HG02938 (cell line): ENCODE measurements around the gene ARFRP1.
"Not testable (repeated sequence)": the region's sequence is repeated elsewhere in the genome, so short reads cannot be mapped to it uniquely, and the experiment has no call there.

Experiments
- ATAC-seq: cut with Tn5 transposase; IDR thresholded peaks from one replicate; pipeline ENCODE4 v1.9.1; 2021; ENCODE audit warnings: mild to moderate bottlenecking, moderate library complexity; ENCODE audit not compliant: unreplicated experiment

The ARFRP1 gene

DNA sequence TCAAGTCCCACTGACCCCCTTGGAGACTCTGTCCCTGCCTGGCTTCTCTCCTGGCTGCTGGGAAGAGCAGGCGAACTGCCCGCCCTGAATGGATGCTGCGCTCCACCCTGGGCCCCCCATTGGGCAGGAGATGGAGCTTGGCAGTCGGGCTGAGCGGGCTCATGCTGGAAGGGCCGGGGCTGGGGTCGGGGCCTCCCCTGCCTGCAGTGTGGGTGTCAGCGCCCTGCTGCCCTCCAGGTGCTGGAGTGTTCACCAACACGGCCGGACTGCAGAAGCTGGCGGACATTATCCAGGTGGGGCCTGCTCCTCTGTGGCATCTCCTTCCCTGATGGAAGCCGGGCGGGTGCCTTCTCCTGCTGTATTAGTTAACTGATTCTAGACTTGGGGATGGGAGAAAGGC lies 27.3 kb downstream of the ARFRP1 start:
- no peak for ATAC-seq

DNA sequence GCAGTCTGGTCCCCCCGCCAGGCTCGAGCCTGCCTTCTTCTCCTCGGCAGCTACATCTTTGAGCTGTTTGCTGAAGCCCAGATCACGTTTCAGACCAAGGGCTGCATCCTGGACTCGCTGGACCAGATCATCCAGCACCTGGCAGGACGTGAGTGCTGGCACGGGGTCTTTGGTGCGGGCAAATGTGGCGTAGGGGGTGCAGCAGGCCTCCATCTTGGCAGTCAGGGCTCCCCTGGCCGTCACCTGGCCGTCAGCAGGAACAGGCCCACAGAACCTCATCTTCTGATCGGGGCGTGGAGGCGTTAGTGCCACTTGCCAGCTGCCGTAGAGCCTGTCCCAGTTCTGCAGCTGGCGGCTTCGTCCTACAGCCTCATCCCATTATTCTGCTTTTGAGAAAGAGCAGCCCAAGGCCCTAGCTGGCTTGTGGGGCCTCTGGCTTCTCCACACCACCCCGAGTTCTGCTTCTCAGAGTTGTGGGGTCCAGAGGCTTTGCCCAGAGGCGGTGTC lies 27.9 kb downstream of the ARFRP1 start:
- no peak for ATAC-seq

DNA sequence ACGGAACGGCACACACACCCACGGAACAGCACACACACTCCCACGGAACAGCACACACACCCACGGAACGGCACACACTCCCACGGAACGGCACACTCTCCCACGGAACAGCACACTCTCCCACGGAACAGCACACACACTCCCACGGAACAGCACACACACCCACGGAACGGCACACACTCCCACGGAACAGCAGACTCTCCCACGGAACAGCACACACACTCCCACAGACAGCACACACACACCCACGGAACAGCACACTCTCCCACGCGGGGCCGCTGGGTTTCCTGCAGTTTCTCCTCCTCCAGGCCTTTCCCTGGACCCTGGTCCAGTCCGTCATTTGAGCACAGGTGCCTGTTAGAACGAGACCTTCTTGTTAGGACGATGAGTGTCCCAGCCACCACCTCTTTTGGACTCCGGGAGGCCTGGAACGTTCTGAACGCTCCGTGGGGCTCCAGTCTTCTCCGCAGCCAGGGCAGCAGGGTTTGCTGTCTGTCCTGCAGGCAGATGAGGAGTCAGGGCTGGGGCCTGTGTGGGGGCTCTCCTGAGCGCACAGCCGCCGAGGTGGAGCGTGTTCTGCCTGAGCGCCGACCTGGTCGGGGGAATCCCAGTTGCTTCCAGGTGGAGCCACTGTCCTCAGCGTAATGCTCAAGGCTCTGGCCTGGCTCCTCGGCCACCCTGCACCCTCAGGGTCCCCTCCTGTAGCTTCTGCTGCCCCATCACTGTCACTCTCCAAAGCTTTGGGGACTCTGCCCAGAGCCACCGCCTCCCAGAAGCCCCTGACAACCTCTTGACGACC lies 28.9 kb downstream of the ARFRP1 start:
- no peak for ATAC-seq

DNA sequence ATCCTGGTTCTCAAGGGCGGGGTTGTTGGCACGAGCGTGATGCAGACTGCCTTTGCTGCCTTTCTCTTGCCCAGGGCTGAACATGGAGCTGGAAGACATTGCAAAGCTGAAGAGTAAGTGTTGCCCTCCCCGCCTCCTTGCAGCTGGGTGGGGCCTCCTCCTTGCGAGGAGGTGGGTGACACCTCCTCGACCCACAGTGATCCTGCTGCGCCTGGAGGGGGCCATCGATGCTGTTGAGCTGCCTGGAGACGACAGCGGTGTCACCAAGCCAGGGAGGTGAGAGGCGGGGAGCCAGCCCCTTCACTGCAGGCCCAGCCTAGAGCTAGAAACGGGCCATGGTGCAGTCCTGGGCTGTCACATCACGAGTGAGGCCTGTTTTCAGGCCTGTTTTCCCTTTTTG lies 29.7 kb downstream of the ARFRP1 start:
- no peak for ATAC-seq

DNA sequence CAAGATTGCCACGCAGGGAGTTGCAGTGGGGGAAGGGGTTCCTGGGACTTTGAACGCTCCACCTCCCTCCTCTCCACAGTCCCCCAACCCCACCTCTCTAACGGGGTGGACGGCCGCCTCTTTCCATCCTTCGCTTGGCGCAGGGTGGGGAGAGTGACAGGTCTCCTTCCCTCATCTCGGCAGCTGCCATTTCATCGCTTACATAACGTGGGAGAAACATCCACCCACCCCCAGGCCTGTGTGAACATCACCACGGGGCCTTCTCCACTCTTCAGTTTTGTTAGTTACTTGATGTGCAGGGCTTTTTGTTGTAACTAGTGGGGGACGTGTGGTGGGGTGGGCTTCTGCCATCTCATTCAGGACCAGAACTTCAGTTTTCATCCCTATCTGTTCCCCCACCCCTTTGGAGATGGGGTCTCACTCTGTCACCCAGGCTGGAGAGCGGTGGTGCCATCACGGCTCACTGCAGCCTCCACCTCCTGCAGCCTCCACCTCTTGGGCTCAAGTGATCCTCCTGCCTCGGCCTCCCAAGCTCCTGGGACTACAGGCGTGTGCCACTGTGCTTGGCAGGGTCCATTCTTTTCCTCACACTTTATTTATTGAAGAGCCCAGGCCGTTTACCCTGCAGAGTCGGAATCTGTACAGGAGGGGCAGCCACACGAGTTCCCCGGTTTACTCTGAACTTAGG lies 32.0 kb downstream of the ARFRP1 start:
- no peak for ATAC-seq

DNA sequence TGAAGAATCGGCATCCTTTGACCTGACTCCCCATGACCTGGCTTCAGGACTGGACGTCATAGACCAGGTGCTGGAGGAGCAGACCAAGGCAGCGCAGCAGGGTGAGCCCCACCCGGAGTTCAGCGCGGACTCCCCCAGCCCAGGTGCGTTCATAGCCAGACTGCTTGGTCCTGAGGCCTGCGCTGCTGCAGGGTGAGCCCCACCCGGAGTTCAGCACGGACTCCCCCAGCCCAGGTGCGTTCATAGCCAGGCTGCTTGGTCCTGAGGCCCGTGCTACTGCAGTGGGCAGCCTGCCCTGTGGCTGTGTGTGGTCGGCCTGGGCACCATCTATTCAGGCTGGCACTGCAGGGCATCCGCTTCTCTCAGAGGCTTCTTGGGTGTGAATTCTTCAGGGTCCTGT lies 33.8 kb downstream of the ARFRP1 start:
- ATAC-seq, result no peak

DNA sequence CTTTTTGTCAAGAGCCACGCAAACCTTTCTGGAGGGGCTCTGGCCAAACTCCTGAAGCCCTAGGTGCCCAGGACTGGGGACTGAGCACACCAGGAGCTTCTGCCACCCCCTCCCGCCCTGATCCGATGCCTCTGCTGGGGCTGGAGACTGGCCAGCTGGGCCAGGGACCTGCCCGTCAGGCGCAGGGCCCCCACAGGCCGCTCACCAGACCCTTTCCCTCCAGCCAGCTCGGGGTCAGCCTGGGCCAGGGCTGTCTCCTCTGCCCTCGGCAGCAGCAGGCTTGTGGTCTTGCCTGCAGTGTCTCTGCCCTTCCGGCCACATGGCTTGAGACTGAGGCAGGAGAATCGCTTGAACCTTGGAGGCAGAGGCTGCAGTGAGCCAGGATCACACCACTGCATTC lies 35.1 kb downstream of the ARFRP1 start:
- no peak for ATAC-seq

DNA sequence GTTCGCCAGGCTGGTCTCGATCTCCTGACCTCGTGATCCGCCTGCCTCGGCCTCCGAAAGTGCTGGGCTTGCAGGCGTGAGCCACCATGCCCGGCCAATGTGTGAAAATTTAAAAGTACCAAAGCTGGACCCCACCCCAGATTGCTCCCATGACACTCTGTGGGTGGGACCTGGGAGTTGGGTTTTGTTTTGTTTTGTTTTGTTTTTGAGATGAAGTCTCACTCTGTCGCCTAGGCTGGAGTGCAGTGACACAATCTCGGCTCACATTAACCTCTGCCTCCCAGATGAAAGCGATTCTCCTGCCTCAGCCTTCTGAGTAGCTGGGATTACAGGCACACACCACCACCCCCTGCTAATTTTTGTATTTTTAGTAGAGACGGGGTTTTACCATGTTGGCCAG lies 36.1 kb downstream of the ARFRP1 start:
- not testable (repeated sequence) for ATAC-seq

DNA sequence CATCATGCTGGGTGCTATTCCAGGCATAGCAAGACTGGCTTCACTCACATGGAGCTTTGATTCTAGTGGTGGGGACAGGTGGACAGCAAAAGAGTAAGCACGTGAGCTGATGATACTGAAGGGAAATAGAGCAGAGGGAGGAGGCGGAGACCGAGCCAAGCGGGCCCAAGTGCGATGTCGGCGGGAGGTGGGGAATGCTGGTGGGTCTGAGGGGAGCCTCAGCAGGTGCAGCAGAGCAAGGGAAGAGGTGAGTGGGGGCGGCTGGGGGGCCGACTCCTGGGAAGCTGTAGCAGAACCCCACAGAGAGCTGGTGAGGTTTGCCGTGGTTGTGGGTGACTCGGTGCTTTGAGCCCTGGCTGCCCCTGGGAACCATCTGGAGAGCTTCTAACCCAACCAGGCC lies 39.4 kb downstream of the ARFRP1 start:
- no peak for ATAC-seq

DNA sequence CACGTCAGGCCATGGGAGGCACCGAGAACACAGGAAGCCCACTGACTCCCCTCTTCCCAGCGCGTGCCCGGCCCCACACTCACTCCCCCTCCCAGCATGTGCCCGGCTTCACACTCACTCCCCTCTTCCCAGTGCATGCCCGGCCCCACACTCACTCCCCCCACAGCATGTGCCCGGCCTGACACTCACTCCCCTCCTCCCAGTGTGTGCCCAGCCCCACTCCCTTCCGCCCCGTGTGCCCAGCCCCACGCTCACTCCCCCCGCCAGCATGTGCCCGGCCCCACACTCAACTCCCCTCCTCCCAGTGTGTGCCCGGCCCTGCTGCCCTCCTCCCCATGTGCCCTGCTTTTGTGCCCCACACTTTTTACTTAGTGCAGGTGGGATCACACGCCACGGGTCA lies 39.9 kb downstream of the ARFRP1 start:
- ATAC-seq, result no peak

DNA sequence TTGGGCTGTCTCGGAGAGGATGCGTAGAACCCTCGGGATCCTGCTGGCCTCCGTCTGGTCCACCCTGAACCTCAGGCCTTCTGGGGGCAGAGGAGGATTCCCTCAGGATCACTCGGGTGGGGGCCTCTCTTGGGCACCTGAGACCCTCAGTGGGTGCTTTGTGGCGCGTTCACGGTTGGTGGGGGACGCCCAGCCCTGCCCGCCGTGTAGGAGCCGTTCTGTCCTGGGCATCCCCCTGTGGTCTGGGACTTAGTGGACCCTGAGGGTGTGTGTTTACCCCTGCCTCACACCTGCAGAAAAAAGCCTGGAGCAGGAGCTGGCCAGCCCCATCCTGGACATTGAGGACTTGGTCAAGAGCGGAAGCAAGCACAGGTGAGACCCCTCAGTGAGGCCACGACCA lies 42.1 kb downstream of the ARFRP1 start:
- ATAC-seq, result no peak

DNA sequence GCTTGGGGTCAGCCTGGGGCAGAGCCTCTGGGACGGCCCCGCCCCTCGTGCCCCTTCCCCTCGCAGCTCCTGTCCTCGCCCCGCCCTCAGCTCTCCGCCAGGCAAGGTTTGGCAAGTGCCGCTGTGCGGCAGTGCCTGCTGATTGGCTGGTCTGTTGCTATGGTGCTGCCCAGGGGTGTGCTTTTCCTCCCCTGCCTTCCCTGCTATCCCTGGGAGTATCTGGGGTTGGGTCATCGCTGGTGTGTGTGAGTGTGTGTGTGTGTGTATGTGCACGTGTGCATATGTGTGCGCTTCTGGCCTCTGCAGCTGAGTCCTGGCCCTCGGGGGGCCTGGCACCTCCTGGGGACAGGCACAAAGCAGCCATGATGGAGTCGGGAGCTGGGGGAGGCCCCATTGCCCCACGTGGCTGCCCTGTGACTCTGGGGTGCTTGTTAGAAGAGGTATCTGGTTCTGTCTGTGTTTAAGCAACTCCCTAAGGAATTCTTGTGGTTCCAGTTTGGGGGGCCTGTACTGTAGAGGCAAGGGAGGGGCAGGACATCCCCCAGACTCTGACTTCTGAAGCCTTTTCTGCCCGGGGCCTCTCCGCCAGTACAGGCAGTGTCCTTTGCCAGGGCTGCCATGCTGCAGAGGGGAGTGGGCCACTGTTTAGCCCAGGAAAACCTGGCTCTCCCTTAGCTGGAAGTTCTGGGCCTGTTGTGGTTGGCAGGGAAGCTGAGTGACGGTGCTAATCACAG lies 42.7 kb downstream of the ARFRP1 start:
- no peak for ATAC-seq

DNA sequence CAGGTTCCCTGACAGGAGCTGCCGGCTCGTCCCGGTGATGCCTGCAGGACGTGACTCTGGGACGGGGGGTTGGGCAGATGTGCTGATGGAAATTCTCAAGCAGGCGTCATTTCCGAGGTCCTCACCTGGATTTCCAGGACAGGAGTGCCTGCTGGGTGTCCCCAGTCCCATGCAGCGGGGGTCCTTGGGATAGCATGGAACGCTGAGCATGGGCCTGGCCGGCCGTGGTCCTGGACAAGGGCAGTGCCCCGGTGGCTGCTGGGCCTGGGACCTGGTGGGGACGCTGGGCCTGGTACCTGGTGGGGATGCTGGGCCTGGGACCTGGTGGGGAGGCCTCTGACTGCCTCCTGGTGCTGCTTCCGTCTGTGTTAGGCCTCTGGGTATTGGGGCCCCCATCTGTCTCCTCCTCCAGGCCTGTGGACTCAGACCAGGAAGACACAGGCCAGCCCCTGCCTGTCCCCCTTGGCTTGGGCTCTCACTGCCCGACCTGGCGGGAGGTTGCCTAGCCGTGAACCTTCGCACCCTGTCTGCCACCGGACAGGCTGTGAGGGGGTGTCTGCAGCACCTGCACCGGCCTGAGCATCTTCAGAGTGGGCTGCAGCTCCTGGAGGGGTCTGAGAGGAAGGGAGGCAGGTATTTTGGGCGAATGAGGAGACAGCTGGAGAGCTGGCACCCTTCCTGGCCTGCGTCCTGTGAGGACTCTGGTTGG lies 43.5 kb downstream of the ARFRP1 start:
- no peak for ATAC-seq

DNA sequence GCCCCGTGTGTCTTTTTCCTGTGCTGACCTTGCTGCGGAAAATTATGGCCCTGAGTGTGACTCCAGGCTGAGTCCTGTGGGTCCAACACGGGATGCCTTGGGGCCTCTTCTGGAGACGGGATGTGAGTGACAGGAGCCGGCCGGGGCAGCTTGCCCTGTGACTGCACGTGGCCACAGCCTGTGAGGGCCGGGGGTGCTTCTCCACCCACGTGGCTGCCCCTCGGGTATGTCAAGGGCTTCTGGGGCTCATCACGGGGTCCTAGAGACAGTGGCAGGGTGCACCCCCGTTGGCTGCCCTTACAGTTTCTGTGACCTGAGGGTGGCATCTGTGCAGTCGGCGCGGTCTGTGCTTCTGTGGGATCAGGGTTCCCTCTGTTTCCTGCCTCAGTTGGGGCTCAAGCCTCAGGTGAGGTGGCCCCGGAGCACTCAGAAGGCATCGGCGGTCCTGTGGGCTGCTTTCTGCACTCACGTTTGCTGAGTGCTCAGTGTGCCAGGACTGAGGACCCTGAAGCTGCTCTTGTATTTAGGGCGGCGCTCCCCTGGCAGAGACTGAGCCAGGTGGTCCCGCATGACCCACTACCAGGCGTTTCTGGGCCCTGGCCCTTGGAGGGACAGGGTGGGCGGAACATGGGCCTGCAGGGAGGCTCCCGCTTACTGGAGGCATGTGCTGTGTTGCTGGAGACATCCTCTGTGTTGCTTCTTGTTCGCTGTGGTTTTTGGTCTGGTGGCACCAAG lies 44.3 kb downstream of the ARFRP1 start:
- no peak for ATAC-seq

DNA sequence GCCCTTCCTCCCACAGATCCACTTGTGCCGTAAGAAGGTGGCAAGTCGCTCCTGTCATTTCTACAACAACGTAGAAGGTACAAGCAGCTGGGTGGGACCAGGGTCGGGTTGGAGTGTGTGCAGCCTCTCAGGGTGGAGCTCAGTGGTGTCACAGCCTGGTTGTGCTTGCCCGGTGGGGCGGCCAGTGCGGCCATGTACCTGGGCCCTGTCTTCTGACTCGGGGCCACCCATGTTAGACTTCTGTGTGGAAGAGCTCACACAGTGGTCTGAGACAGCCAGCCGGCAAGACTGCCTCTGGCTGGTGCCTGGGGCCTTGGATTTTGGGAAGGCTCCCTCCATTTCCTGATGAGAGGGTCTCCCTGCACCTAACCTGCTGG lies 45.0 kb downstream of the ARFRP1 start:
- ATAC-seq, result no peak

DNA sequence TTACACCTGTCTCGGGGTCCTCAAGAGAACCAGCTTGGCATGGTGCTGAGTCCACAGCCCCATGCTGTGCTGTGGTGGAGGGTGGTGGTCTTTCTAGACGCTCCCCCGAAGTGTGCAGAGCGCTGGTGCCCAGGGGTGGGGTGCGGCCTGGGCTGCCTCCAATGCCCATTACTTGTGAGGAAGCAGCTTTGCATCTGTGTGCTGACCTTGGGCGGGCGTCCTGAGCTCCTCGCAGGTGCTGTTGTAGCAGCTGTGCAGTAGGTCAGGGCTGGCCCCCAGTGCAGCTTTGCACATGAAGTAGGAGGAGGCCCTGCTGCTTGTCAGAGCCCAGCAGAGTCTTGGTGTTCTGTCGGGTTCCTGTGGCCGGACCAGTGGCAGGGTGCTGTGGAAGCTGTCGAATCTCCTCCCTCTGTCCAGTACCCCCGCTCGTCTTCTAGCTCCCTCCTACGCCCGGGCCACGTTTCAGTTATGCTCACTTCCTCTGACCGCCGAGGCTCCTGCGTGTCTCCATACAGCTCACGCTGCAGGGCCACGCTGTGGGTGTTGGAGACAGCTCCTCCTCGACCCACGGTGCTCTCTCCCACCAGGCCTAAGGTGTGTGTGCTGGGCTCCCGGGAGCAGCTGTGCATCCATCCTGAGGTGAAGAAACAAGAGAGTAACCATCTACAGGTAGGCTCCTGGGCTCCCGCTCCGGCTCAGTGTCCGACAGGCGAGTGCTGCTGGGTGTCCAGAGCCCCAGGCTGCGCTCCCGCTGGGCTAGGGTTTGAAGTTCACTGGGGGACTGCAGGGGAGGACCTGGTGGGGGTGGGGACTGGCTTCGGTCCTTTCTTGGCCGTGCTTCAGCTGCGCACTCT lies 45.6 kb downstream of the ARFRP1 start:
- no peak for ATAC-seq

DNA sequence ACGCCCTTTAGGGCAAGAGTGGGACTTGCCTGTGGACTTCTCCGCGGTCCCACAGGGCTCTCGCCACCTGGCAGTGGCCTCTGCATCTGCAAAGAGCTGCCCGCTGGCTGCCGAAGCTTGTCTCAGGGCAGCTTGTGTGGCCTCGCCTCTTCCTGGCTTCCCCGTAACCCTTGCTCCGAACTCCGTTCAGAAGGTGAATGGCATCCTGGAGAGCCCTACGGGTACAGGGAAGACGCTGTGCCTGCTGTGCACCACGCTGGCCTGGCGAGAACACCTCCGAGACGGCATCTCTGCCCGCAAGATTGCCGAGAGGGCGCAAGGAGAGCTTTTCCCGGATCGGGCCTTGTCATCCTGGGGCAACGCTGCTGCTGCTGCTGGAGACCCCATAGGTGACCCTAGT lies 46.7 kb downstream of the ARFRP1 start:
- ATAC-seq, result no peak

DNA sequence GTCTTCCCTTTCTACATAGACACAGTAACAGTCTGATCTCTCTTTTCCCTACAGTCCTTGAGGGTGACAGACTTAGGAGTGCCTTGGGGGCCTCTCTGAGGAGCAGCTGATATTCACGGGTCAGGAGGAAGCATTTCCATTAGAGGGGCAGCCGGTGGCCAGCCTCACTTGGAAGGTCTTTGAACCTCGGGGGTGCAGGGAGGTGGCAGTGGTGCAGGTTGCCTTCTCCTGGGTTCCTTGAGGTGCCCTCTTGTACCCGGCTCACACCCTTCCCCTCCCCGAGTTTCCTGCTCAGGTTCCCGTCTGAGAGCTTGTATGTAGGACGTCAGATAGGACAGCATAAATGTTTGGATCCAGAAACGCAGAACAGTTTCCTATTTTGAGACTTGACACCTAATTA lies 47.2 kb downstream of the ARFRP1 start:
- ATAC-seq, result no peak

DNA sequence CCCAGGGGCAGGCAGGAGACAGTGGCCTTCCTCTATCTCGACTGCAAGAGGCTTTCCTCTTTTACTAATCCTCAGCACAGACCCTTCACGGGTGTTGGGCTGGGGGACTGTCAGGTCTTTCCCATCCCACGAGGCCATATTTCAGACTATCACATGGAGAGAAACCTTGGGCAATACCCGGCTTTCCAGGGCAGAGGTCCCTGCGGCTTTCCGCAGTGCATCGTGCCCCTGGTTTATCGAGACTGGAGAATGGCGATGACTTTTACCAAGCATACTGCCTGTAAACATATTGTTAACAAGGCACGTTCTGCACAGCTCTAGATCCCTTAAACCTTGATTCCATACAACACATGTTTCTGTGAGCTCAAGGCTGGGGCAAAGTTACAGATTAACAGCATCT lies 47.6 kb downstream of the ARFRP1 start:
- ATAC-seq, result not testable (repeated sequence)

DNA sequence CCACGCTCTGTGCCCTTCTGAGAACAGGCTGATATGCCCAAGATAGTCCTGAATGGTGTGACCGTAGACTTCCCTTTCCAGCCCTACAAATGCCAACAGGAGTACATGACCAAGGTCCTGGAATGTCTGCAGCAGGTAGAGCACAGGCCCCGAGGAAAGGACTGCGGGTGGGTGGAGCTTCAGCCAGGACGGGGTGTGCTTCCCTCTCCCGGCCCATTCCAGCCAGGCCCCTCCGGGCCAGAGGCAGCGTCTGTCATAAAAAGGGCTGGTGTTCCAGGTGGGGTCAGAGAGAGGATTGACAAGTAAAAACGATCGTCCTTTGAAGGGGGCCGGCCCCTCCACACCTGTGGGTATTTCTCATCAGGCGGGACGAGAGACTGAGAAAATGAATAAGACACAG lies 48.4 kb downstream of the ARFRP1 start:
- no peak for ATAC-seq
